Activated naive CD4-positive, alpha-beta T cell treated with anti-CD3 and anti-CD28 coated beads, Interleukin-2, amount 50 U/mL, for 24 hours (primary cell): ENCODE data around the gene TEX52.
"Not testable (repeated sequence)": the region's sequence is repeated elsewhere in the genome, so short reads cannot be mapped to it uniquely, and the experiment has no call there.

Experiments
- H3K27ac Mint-ChIP-seq: one replicate; pipeline ENCODE4 v1.8.0; 2021; ENCODE audit warnings: mild to moderate bottlenecking, mixed read lengths
- H3K27me3 Mint-ChIP-seq: one replicate; pipeline ENCODE4 v1.8.0; 2021; ENCODE audit warnings: mixed read lengths
- H3K36me3 Mint-ChIP-seq: one replicate; pipeline ENCODE4 v1.8.0; 2021; ENCODE audit warnings: mixed read lengths
- H3K4me1 Mint-ChIP-seq: one replicate; pipeline ENCODE4 v1.8.0; 2021; ENCODE audit warnings: mixed read lengths
- H3K4me3 Mint-ChIP-seq: one replicate; pipeline ENCODE4 v1.8.0; 2021; ENCODE audit warnings: mild to moderate bottlenecking, mixed read lengths
- H3K9me3 Mint-ChIP-seq: one replicate; pipeline ENCODE4 v1.8.0; 2021; ENCODE audit warnings: mixed read lengths

The TEX52 gene

GRCh38 chr12:2877953-2878732 is 21.3 kb upstream of the TEX52 start:
- H3K27ac Mint-ChIP-seq: peak overlapping the region; percentile 99
- H3K27me3 Mint-ChIP-seq: no peaks in the 10 kb centered on the region
- H3K4me3 Mint-ChIP-seq: peak overlapping the region; percentile 99
- H3K4me1 Mint-ChIP-seq: peaks cover 44% of the 10 kb centered on the region
- H3K36me3 Mint-ChIP-seq: peaks cover 3% of the 10 kb centered on the region
- no peaks in the 10 kb centered on the region for H3K9me3 Mint-ChIP-seq

- Mint-ChIP-seq H3K27ac (peak within 1 kb of the TSS; percentile 99), H3K4me3 (peak within 1 kb of the TSS; percentile 99), H3K9me3 (no peaks in the 10 kb centered on the region), H3K27me3 (no peaks in the 10 kb centered on the region), H3K36me3 (peaks cover 3% of the 10 kb centered on the region), H3K4me1 (peaks cover 44% of the 10 kb centered on the region)
Measured at GRCh38 chr12:2877047-2877952, 20.5 kb upstream of the TEX52 start, which contains the start of the genes FOXM1 and RHNO1. TSS of gene FOXM1 (minus strand) at chr12:2877174. CDS start at chr12:2874478, 2,696 bp downstream. TSS of gene RHNO1 (plus strand) at chr12:2877223. CDS start at chr12:2885367, 8,144 bp downstream.

- Mint-ChIP-seq H3K9me3 (no peaks in the 10 kb centered on the region), H3K27ac (no peak overlapping the region), H3K4me1 (peaks cover 40% of the 10 kb centered on the region), H3K36me3 (peaks cover 3% of the 10 kb centered on the region), H3K4me3 (peak overlapping the region; percentile 82), H3K27me3 (no peaks in the 10 kb centered on the region)
Measured at GRCh38 chr12:2876431-2877046, 19.7 kb upstream of the TEX52 start.

- not testable (repeated sequence) for H3K27me3 Mint-ChIP-seq, H3K9me3 Mint-ChIP-seq, H3K27ac Mint-ChIP-seq, H3K4me3 Mint-ChIP-seq, H3K4me1 Mint-ChIP-seq, H3K36me3 Mint-ChIP-seq
Measured at GRCh38 chr12:2868986-2869632, 12.3 kb upstream of the TEX52 start.

GRCh38 chr12:2864198-2864597 is 7.4 kb upstream of the TEX52 start:
- Mint-ChIP-seq H3K9me3 (no peaks in the 10 kb centered on the region), H3K4me3 (no peak overlapping the region), H3K36me3 (peaks cover 1% of the 10 kb centered on the region), H3K27me3 (no peaks in the 10 kb centered on the region), H3K4me1 (peaks cover 6% of the 10 kb centered on the region), H3K27ac (no peak overlapping the region)

- not testable (repeated sequence) for H3K9me3 Mint-ChIP-seq, H3K4me3 Mint-ChIP-seq, H3K27ac Mint-ChIP-seq, H3K4me1 Mint-ChIP-seq, H3K36me3 Mint-ChIP-seq, H3K27me3 Mint-ChIP-seq
Measured at GRCh38 chr12:2863402-2863801, 6.6 kb upstream of the TEX52 start.

GRCh38 chr12:2862876-2863275 is 6.0 kb upstream of the TEX52 start:
- Mint-ChIP-seq H3K36me3 (peaks cover 1% of the 10 kb centered on the region), H3K4me3 (no peak overlapping the region), H3K27me3 (no peaks in the 10 kb centered on the region), H3K4me1 (no peaks in the 10 kb centered on the region), H3K9me3 (no peaks in the 10 kb centered on the region), H3K27ac (no peak overlapping the region)

GRCh38 chr12:2860170-2860569 is 3.3 kb upstream of the TEX52 start:
- H3K4me1 Mint-ChIP-seq: no peaks in the 10 kb centered on the region
- H3K36me3 Mint-ChIP-seq: peaks cover 2% of the 10 kb centered on the region
- no peaks in the 10 kb centered on the region for H3K9me3 Mint-ChIP-seq
- H3K4me3 Mint-ChIP-seq: no peak overlapping the region
- no peak overlapping the region for H3K27ac Mint-ChIP-seq
- H3K27me3 Mint-ChIP-seq: no peaks in the 10 kb centered on the region

GRCh38 chr12:2858944-2859421 is 2.1 kb upstream of the TEX52 start:
- Mint-ChIP-seq H3K27ac (no peak overlapping the region), H3K36me3 (peaks cover 2% of the 10 kb centered on the region), H3K27me3 (no peaks in the 10 kb centered on the region)

GRCh38 chr12:2858334-2858733 is 1.5 kb upstream of the TEX52 start:
- no peaks in the 10 kb centered on the region for H3K9me3 Mint-ChIP-seq
- peaks cover 3% of the 10 kb centered on the region for H3K4me1 Mint-ChIP-seq
- H3K27ac Mint-ChIP-seq: no peak overlapping the region
- no peak overlapping the region for H3K4me3 Mint-ChIP-seq
- peaks cover 1% of the 10 kb centered on the region for H3K36me3 Mint-ChIP-seq
- no peaks in the 10 kb centered on the region for H3K27me3 Mint-ChIP-seq

More at GRCh38 chr12:2858944-2859421, 2.1 kb upstream of the TEX52 start:
- Mint-ChIP-seq H3K4me1 (no peaks in the 10 kb centered on the region), H3K4me3 (no peak overlapping the region), H3K9me3 (no peaks in the 10 kb centered on the region)

- Mint-ChIP-seq H3K4me3 (no peak overlapping the region), H3K4me1 (peaks cover 3% of the 10 kb centered on the region), H3K27ac (no peak overlapping the region), H3K9me3 (no peaks in the 10 kb centered on the region), H3K27me3 (no peaks in the 10 kb centered on the region), H3K36me3 (peaks cover 1% of the 10 kb centered on the region)
Measured at GRCh38 chr12:2857576-2857975, 737 bp upstream of the TEX52 start.

GRCh38 chr12:2856051-2856450 is 788 bp downstream of the TEX52 start:
- Mint-ChIP-seq H3K4me1 (peaks cover 3% of the 10 kb centered on the region), H3K27me3 (no peaks in the 10 kb centered on the region), H3K36me3 (peaks cover 1% of the 10 kb centered on the region), H3K4me3 (no peak overlapping the region), H3K9me3 (no peaks in the 10 kb centered on the region), H3K27ac (peak overlapping the region; percentile 63)

- H3K4me1 Mint-ChIP-seq: peaks cover 3% of the 10 kb centered on the region
- H3K36me3 Mint-ChIP-seq: peaks cover 1% of the 10 kb centered on the region
- no peaks in the 10 kb centered on the region for H3K27me3 Mint-ChIP-seq
- H3K4me3 Mint-ChIP-seq: no peak overlapping the region
- H3K9me3 Mint-ChIP-seq: no peaks in the 10 kb centered on the region
- H3K27ac Mint-ChIP-seq: no peak overlapping the region
Measured at GRCh38 chr12:2855546-2855945, 1.3 kb downstream of the TEX52 start.

GRCh38 chr12:2854669-2855453 is 2.0 kb downstream of the TEX52 start:
- Mint-ChIP-seq H3K36me3 (peaks cover 1% of the 10 kb centered on the region), H3K9me3 (no peaks in the 10 kb centered on the region), H3K4me3 (no peak overlapping the region), H3K27me3 (no peaks in the 10 kb centered on the region), H3K4me1 (peaks cover 3% of the 10 kb centered on the region), H3K27ac (no peak overlapping the region)
